A549 (cell line): ENCODE measurements around the gene SMTN.

ENCODE experiments used
- REST ChIP-seq: fragments of 200-600 bp; sonication (generic); IDR thresholded peaks from 2 replicates; pipeline ENCODE4 v1.6.1; 2016; ENCODE audit warnings: antibody characterized with exemption, mild to moderate bottlenecking, moderate library complexity
- SREBF2 ChIP-seq: fragments of 450-650 bp; IDR thresholded peaks from 2 replicates; pipeline ENCODE4 v1.6.1; 2014; ENCODE audit warnings: mild to moderate bottlenecking, moderate library complexity

- TF ChIP-seq REST (no peak), SREBF2 (no peak)
These were observed 10.2 kb downstream of the SMTN start for GRCh38 chr22:31091106-31091975.
